KG1 (cell line): ENCODE results near the gene KCNG2.
"Not testable (repeated sequence)": the region's sequence is repeated elsewhere in the genome, so short reads cannot be mapped to it uniquely, and the experiment has no call there.

Source experiments
- DNase-seq: peaks from one replicate; lab custom pipeline; 2025; lab: John Stamatoyannopoulos, UW

Gene KCNG2

GRCh38 chr18:79797518-79798345 is at the start of gene KCNG2:
Gene KCNG2 (plus strand): TSS chr18:79797938. CDS start chr18:79863668, 65,730 bp downstream.
- DNase-seq = no peak

- no peak for DNase-seq
Observed at GRCh38 chr18:79748321-79749180, 49.2 kb upstream of the KCNG2 start.

- DNase-seq = no peak
Observed at GRCh38 chr18:79749251-79750191, 48.2 kb upstream of the KCNG2 start.

GRCh38 chr18:79750980-79751571 is 46.7 kb upstream of the KCNG2 start:
- no peak for DNase-seq

GRCh38 chr18:79751918-79752578 is 45.7 kb upstream of the KCNG2 start:
- DNase-seq = not testable (repeated sequence)

- DNase-seq = not testable (repeated sequence)
Observed at GRCh38 chr18:79752946-79753345, 44.8 kb upstream of the KCNG2 start.

GRCh38 chr18:79753391-79753851 is 44.3 kb upstream of the KCNG2 start:
- no peak for DNase-seq

GRCh38 chr18:79754022-79754761 is 43.5 kb upstream of the KCNG2 start:
- no peak for DNase-seq

- no peak for DNase-seq
Observed at GRCh38 chr18:79754831-79755351, 42.8 kb upstream of the KCNG2 start.

- DNase-seq = no peak
Observed at GRCh38 chr18:79755496-79756142, 42.1 kb upstream of the KCNG2 start.

- no peak for DNase-seq
Observed at GRCh38 chr18:79756143-79756500, 41.6 kb upstream of the KCNG2 start.

- no peak for DNase-seq
Observed at GRCh38 chr18:79756826-79757225, 40.9 kb upstream of the KCNG2 start.

GRCh38 chr18:79760348-79760747 is 37.4 kb upstream of the KCNG2 start:
- no peak for DNase-seq

- DNase-seq = no peak
Observed at GRCh38 chr18:79760881-79761280, 36.9 kb upstream of the KCNG2 start.

GRCh38 chr18:79763407-79763806 is 34.3 kb upstream of the KCNG2 start:
- DNase-seq = no peak

- no peak for DNase-seq
Observed at GRCh38 chr18:79764131-79764530, 33.6 kb upstream of the KCNG2 start.

GRCh38 chr18:79765491-79766245 is 32.1 kb upstream of the KCNG2 start:
- no peak for DNase-seq

GRCh38 chr18:79766308-79766707 is 31.4 kb upstream of the KCNG2 start:
- DNase-seq = no peak

GRCh38 chr18:79768745-79769144 is 29.0 kb upstream of the KCNG2 start:
- no peak for DNase-seq
